Measurements from ENCODE around the gene RPL12.
"Not testable (repeated sequence)": the region's sequence is repeated elsewhere in the genome, so short reads cannot be mapped to it uniquely, and the experiment has no call there.

The RPL12 gene

DNA sequence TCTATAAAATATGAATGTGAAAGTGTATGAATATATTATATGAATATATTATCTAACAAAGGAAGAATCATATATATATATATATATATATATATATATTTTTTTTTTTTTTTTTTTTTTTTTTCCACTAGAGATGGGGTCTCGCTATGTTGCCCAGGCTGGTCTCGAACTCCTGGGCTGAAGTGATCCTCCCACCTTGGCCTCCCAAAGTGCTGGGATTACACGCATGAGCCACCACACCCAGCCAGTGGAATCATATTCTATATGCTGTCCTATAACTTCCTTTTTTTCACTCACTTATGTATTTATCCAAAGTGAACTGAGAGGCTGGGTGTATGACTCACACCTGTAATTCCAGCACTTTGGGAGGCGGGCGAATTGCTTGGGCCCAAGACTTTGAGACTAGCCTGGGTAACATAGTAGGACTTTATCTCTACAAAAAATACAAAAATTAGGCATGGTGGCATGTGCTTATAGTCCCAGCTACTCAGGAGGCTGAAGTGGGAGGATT lies 15.3 kb upstream of the RPL12 start:
- DNase-seq = not testable (repeated sequence)

DNA sequence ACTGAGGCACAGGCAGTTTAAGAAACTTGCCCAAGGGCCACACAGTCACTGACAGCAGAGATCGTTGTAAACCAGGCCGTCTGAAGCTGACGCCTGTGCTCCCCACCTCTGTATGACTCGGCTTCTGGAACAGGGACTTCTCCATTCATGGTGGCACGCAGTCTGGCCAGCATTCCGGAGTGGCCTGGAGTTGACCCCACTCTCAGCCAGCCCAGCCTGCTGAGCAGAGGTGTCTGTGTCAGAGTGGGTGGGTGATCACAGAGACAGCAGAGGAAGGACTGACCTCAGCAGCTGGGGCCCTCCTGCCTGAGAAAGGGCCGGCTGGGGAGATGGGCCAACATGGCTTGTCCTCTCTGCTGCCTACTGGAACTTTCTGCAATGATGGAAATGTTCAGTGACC lies 12.7 kb upstream of the RPL12 start:
- no peak for DNase-seq

DNA sequence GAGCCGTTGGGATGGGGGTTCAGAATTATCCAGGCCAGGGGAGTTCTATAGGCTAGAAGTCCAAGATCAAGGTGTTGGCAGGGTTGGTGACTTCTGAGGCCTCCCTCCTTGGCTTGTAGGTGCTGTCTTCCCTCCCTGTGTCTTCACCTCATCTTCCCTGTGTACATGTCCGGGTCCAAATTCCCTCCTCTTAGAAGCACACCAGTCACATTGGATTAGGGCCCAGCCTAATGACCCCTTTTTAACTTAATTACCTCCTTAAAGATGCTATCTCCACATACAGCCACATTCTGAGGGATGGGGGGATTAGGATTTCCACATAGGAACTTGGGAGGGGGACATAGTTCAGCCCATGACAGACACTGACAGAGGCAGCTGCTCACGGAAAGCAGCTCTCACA lies 12.2 kb upstream of the RPL12 start:
- DNase-seq = no peak

- DNase-seq = no peak
Measured at GRCh38 chr9:127458921-127459320, 7.7 kb upstream of the RPL12 start.

- DNase-seq = no peak
Measured at GRCh38 chr9:127457191-127457878, 6.1 kb upstream of the RPL12 start.

- DNase-seq = peak in 1 of 2 donors; percentile 18
Measured at GRCh38 chr9:127455324-127455992, 4.3 kb upstream of the RPL12 start.

- no peak for DNase-seq
Measured at GRCh38 chr9:127452691-127453090, 1.5 kb upstream of the RPL12 start.

- peak in 1 of 2 donors; percentile 44 for DNase-seq
Measured at GRCh38 chr9:127451858-127452656, 851 bp upstream of the RPL12 start.

DNA sequence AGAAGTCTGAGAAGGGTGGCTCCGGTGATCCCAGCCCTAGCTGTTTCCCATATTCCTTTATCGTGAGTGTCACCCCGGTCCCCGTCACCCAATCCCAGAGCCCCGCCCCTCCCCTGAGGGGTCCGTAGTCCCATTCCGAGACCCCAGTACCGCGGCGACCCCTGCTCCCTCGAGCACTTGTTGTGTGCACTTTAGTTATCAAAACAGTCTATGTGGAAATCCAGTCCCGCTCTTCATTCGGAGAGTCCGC lies 327 bp upstream of the RPL12 start:
- DNase-seq = no peak

DNA sequence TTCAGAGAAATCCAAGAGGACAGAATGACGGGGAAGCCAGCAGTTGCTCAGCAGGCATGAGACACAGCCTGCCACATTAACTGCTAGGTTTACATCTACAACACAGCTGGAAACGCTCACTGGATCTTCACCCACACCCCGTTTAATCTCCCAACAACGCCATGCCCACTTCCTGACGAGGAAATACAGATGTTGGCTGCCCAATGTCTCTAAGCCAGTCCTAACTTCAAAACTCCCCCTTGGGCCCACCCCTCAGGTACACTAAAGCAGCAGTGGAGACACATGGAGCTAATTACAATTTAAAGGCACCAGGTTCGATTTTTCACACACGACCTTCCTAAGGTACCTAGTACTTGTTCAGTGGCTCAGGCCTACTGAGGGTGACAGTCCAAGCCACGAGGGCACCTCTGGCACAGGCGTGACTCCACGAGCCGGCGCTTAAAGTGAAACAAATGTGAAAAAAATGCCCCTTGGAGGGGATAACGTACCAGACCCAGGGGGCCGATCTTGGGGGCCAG lies 904 bp downstream of the RPL12 start:
- no peak for DNase-seq

- no peak for DNase-seq
Measured at GRCh38 chr9:127449332-127449966, 1.8 kb downstream of the RPL12 start.

- DNase-seq = no peak
Measured at GRCh38 chr9:127448112-127448805, 2.9 kb downstream of the RPL12 start.

- DNase-seq = no peak
Measured at GRCh38 chr9:127447416-127448111, 3.6 kb downstream of the RPL12 start.

DNA sequence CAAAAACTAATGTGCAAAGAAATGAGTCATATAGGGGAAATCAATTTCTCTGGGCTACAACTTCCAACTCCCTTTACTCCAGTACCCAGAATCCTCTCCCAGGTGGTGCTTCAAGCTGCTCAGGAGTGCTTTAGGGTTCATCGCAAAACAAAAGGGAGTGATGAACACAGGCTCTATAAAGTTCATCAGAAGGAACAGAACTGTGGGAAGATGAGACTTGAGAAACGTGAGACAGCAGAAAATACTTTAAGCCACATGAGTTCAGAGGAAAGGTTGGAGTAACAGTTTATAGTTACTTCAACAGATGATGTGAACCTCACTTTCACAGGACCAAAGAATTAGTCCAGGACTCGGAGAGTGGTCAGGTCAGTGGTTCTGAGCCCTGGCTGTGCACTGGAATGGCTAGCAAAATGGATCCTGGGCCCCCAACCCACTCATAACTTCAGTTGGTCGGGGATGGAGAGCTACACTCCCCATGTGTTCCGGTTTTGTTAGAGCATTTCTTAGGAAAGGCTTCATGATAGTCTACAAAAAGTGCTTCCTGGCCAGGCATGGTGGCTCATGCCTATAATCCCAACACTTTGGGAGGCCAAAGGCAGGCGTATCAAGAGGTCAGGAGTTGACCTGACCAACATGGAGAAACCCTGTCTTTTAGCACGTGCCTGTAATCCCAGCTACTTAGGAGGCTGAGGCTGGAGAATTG lies 4.3 kb downstream of the RPL12 start:
- DNase-seq = no peak

GRCh38 chr9:127445851-127446712 lies 5.1 kb downstream of the RPL12 start:
- no peak for DNase-seq

DNA sequence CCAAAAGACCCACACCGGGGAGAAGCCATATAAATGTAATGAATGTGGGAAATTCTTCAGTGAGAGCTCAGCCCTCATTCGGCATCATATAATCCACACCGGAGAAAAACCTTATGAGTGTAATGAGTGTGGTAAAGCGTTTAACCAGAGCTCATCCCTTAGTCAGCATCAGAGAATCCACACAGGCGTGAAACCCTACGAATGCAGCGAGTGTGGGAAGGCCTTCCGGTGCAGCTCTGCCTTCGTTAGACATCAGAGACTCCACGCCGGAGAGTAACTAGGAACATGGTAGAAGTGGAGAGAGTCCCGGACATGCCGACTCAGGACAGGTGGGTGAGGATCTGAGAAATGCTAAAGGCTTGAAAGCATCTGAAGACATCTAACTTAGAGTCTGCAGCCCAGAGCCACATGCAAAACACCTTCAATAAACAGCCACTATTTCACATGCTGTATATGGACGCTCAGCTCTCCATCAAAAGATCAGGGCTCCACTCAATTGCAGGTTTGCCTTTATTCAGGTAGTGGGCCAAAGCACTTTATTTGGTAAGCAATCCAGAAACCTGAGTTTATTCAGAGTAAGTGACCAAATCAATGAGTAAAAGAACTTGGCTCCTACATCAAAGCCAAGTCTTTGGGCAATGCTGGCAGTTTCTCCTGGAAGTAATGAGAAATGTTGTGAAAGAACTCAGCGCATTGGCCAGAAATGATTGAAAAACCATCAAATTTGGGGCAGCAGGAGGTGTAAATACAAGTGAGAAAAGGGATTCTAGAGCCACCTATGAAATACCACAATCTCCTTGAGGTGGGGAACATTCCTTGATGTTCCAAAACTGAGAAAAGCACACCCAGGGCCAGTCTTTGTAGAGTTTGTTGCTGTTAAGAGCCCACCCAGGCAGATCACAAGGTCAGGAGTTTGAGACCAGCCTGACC lies 6.0 kb downstream of the RPL12 start:
- DNase-seq = no peak

DNA sequence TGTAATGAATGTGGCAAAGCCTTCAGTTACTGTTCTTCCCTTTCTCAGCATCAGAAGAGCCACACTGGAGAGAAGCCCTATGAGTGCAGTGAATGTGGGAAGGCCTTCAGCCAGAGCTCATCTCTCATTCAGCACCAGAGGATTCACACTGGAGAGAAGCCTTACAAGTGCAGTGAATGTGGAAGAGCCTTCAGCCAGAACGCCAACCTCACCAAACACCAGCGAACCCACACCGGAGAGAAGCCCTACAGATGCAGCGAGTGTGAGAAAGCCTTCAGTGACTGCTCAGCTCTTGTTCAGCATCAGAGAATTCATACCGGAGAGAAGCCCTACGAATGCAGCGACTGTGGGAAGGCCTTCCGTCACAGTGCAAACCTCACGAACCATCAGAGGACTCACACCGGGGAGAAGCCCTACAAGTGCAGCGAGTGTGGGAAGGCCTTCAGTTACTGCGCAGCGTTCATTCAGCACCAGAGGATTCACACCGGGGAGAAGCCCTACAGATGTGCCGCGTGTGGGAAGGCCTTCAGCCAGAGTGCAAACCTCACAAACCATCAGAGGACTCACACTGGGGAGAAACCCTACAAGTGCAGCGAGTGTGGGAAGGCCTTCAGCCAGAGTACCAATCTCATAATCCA lies 6.8 kb downstream of the RPL12 start:
- DNase-seq = no peak

GRCh38 chr9:127438394-127438793 lies 12.8 kb downstream of the RPL12 start:
- no peak for DNase-seq
